K562 (cell line): ENCODE measurements around the gene SETD4. TPM values are rescaled to one million over a fixed set of nuclear protein-coding genes. Genes with fewer than 3 reads are reported as not detected.

Experiments
- AFF1 ChIP-seq, 2 experiments: fragments of 450-650 bp; IDR thresholded peaks; 2 replicates each; pipeline ENCODE4 v1.6.1; 2018; ENCODE audit warnings: mild to moderate bottlenecking in 2 of 2, low read depth in 1 of 2; ENCODE audit not compliant: partially characterized antibody in 2 of 2
- C11orf30 ChIP-seq: fragments of 450-650 bp; IDR thresholded peaks from 2 replicates; pipeline ENCODE4 v1.6.1; 2016; ENCODE audit warnings: low read depth, mild to moderate bottlenecking
- CBFB ChIP-seq: sonication (generic); formaldehyde crosslinking; IDR thresholded peaks from 2 replicates; pipeline ENCODE4 v1.4.0; 2020; ENCODE audit warnings: mild to moderate bottlenecking, missing genetic modification reagents
- CCNT2 ChIP-seq: IDR thresholded peaks from 2 replicates; pipeline ENCODE4 v1.6.1; 2011; ENCODE audit warnings: borderline replicate concordance, low read depth, mild to moderate bottlenecking, moderate library complexity, mixed read lengths, low read length; ENCODE audit not compliant: insufficient read length; ENCODE audit errors: extremely low read depth
- CREBBP ChIP-seq: IDR thresholded peaks from one replicate; pipeline ENCODE4 v1.6.1; 2012; ENCODE audit warnings: low read depth, mild to moderate bottlenecking, control low read depth, inconsistent platforms, low read length
- CUX1 ChIP-seq: fragments of 200-800 bp; sonication (Bioruptor generic); IDR thresholded peaks from 2 replicates; pipeline ENCODE4 v1.6.1; 2016; ENCODE audit warnings: missing genetic modification characterization, missing compliant biosample characterization
- KLF1 ChIP-seq: fragments of 450-650 bp; IDR thresholded peaks from 2 replicates; pipeline ENCODE4 v1.6.1; 2016; ENCODE audit warnings: missing genetic modification characterization, missing compliant biosample characterization
- MAFG ChIP-seq: fragments of 450-650 bp; conservative IDR thresholded peaks from 2 replicates; pipeline ENCODE4 v1.6.1; 2016; ENCODE audit warnings: missing genetic modification characterization, missing compliant biosample characterization
- MYC ChIP-seq, 2 experiments: fragments of 250-450 bp in 1 of 2; sonication (Bioruptor Pico) in 1 of 2; IDR thresholded peaks; 2 replicates each; pipeline versions ENCODE4 v1.5.1 to v1.6.1; 2012 to 2021; ENCODE audit warnings: low read depth in 2 of 2, borderline replicate concordance in 1 of 2, improper control_type of control experiment in 1 of 2, low read length in 1 of 2, mild to moderate bottlenecking in 1 of 2, moderate library complexity in 1 of 2
- MYNN ChIP-seq, 2 experiments: sonication (generic); formaldehyde crosslinking in 1 of 2; IDR thresholded peaks; 2 replicates each; pipeline versions ENCODE4 v1.5.0 to v1.6.1; 2016 to 2020; ENCODE audit warnings: antibody characterized with exemption in 1 of 2, missing genetic modification reagents in 1 of 2
- NCOA6 ChIP-seq: fragments of 450-650 bp; IDR thresholded peaks from 2 replicates; pipeline ENCODE4 v1.6.1; 2017; ENCODE audit warnings: mild to moderate bottlenecking
- PHF8 ChIP-seq: fragments of 200-600 bp; sonication (generic); IDR thresholded peaks from 2 replicates; pipeline ENCODE4 v1.6.1; 2012; ENCODE audit warnings: mixed run types, mild to moderate bottlenecking, inconsistent platforms, low read length, moderate library complexity, borderline replicate concordance
- SUPT5H ChIP-seq: fragments of 450-650 bp; IDR thresholded peaks from 2 replicates; pipeline ENCODE4 v1.6.1; 2016
- USF2 ChIP-seq: sonication (generic); formaldehyde crosslinking; IDR thresholded peaks from 2 replicates; pipeline ENCODE4 v1.5.0; 2020; ENCODE audit warnings: missing genetic modification reagents
- ZNF12 ChIP-seq: sonication (generic); formaldehyde crosslinking; IDR thresholded peaks from 2 replicates; pipeline ENCODE4 v1.4.0; 2020; ENCODE audit warnings: mild to moderate bottlenecking, missing genetic modification reagents
- ZNF311 ChIP-seq: fragments of 250-450 bp; sonication (Bioruptor Pico); IDR thresholded peaks from 2 replicates; pipeline ENCODE4 v1.4.0; 2020; ENCODE audit warnings: mild to moderate bottlenecking, moderate library complexity
- polyA plus RNA-seq, 8 experiments: library from polyadenylated mRNA; depleted of rRNA in 4 of 8; stranded (reverse) in 5 of 8; unstranded in 3 of 8; fragments of >200 nt; fragmentation: Nextera tagmentation in 2 of 8; fragmentation: Illumina TruSeq in 1 of 8; extraction: Ambion mirVana in 2 of 8; extraction: Trizol in 1 of 8; gene quantifications; 2 replicates each; pipeline versions ENCODE4 v1.2.1 to v1.2.3, GENCODE V29; 2011 to 2014; ENCODE audit warnings: inconsistent platforms in 1 of 8, missing spikeins in 1 of 8
- total RNA-seq, 7 experiments: library from RNA; depleted of rRNA in 6 of 7; stranded (reverse); fragments of >200 nt in 6 of 7; fragmentation: Illumina TruSeq in 2 of 7; extraction: Trizol in 2 of 7; gene quantifications; 2 replicates each; pipeline versions ENCODE4 v1.2.1 to v1.2.3, GENCODE V29; 2011 to 2021; ENCODE audit warnings: low replicate concordance in 1 of 7

SETD4 gene
- total and polyA plus RNA-seq, 9 of the 15 experiments (the other 6 are each of a cell fraction or from before 2014, with no cell fraction given) = 16.1 to 51.3 (median 25.7) TPM

- TF ChIP-seq CUX1 (CRISPR knock-in tag) (no peak), CREBBP (no peak), MYNN (IDR thresholded peaks at IDR 0.05) (no peak), MYNN (CRISPR knock-in tag; IDR thresholded peaks at IDR 0.05) (no peak), PHF8 (peak; percentile 69; the same call in 1 of the 2 replicates), ZNF311 (CRISPR knock-in tag) (no peak), NCOA6 (no peak), CCNT2 (peak; percentile 51), ZNF12 (CRISPR knock-in tag) (0 out of 2 replicates have a peak, but pooled peaks have one; percentile 39), SUPT5H (peak; percentile 47; the same call in 1 of the 2 replicates), MYC (IDR thresholded peaks at IDR 0.05; ENCODE audit: low read depth, low read length) (peak; percentile 51; the same call in 1 of the 2 replicates), MYC (CRISPR knock-in tag; IDR thresholded peaks at IDR 0.05; ENCODE audit: borderline replicate concordance, low read depth) (0 out of 2 replicates have a peak, but pooled peaks have one; percentile 26), CBFB (CRISPR knock-in tag) (peak; percentile 71; the same call in 1 of the 2 replicates), AFF1 (IDR thresholded peaks at IDR 0.05; ENCODE audit: low read depth in 1 of 2, partially characterized antibody in 2 of 2) (no peak), KLF1 (no peak), MAFG (tag) (0 out of 2 replicates have a peak, but pooled peaks have one; percentile 19), USF2 (CRISPR knock-in tag) (peak; percentile 94), C11orf30 (peak; percentile 84)
Observed at GRCh38 chr21:36069713-36070583, 9.6 kb upstream of the SETD4 start, which contains the start of gene CBR1 (continued).
